Rectal smooth muscle tissue (tissue), 1 donor: ENCODE results near the gene ADRA2C.

Source experiments
- H3K27ac ChIP-seq: one replicate; pipeline ENCODE4 v1.7.0; 2013; ENCODE audit warnings: low read depth, low read length, inconsistent platforms
- H3K27me3 ChIP-seq: one replicate; pipeline ENCODE4 v1.7.0; 2013; ENCODE audit warnings: low read length; ENCODE audit not compliant: control insufficient read depth, insufficient read depth
- H3K36me3 ChIP-seq: one replicate; pipeline ENCODE4 v1.7.0; 2013; ENCODE audit warnings: low read length; ENCODE audit not compliant: control insufficient read depth, insufficient read depth
- H3K4me1 ChIP-seq: one replicate; pipeline ENCODE4 v1.7.0; 2013; ENCODE audit warnings: low read length; ENCODE audit not compliant: control insufficient read depth, insufficient read depth
- H3K4me3 ChIP-seq: one replicate; pipeline ENCODE4 v1.7.0; 2013; ENCODE audit warnings: low read length
- H3K9ac ChIP-seq: one replicate; pipeline ENCODE4 v1.7.0; 2013; ENCODE audit warnings: low read length

The ADRA2C gene

DNA sequence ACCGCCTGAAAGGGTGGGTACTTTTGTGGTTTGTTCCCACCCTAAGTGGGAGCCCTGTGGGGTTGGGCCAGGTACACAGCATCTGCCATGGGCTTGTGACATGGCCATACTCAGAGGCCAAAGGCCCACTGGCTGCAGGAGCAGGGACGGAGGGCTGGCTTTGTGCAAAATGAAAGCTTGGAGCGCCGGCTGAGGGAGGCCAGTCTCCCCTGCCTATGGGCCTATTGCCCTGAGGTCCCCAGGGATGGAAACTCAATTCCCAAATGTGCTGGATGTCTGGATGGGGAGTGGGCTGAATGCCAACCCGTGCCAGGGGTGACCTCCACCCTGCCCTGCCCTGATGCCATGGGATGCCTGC, 10.8 kb downstream of the ADRA2C start:
- no peaks in the 10 kb centered on the region for H3K4me1 ChIP-seq
- no peak overlapping the region for H3K27ac ChIP-seq
- no peaks in the 10 kb centered on the region for H3K36me3 ChIP-seq
- H3K4me3 ChIP-seq = no peak overlapping the region
- H3K27me3 ChIP-seq = no peaks in the 10 kb centered on the region
- H3K9ac ChIP-seq = no peak overlapping the region

DNA sequence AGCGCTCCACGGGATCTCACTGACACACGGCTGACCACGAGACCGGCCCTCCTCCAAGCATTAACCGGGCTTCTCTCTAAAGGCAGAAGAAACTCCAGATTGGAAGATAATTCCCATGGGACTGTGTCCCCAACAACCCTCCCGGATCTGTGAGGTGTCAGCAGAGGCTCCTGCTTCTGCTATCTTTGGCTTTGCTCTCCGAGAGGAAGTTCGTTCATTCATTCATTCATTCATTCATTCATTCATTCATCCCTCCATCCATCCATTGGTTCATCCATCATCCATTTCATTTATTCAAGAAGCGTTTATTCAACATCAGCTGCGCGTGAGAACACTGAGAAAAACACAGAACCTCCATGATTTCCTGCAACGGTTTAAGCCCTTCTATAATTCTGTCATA, 11.5 kb downstream of the ADRA2C start:
- no peak overlapping the region for H3K4me3 ChIP-seq
- H3K27ac ChIP-seq = no peak overlapping the region
- H3K4me1 ChIP-seq = no peaks in the 10 kb centered on the region
- H3K36me3 ChIP-seq = no peaks in the 10 kb centered on the region
- no peaks in the 10 kb centered on the region for H3K27me3 ChIP-seq
- H3K9ac ChIP-seq = no peak overlapping the region

DNA sequence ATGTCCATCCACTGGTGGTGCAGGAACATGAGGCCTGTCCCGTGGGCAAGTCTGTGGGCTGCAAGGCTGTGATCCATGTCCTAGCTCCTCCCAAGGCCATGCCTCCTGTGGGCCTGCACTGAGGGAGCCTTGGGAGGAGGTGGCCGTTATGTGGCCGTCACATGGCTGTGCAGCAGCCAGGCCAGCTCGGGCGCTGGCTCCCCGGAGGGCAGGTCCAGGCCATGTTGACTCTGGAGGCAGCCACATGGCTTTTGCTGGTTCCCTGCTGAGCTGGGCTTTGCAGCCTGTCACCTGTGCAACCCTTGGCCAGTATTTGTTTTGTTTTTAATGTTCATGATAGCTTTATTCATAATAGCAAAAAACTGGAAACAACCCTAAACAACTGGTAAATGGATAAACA, 13.3 kb downstream of the ADRA2C start:
- no peak overlapping the region for H3K27ac ChIP-seq
- no peaks in the 10 kb centered on the region for H3K36me3 ChIP-seq
- H3K27me3 ChIP-seq = no peaks in the 10 kb centered on the region
- no peak overlapping the region for H3K4me3 ChIP-seq
- no peaks in the 10 kb centered on the region for H3K4me1 ChIP-seq
- H3K9ac ChIP-seq = no peak overlapping the region

DNA sequence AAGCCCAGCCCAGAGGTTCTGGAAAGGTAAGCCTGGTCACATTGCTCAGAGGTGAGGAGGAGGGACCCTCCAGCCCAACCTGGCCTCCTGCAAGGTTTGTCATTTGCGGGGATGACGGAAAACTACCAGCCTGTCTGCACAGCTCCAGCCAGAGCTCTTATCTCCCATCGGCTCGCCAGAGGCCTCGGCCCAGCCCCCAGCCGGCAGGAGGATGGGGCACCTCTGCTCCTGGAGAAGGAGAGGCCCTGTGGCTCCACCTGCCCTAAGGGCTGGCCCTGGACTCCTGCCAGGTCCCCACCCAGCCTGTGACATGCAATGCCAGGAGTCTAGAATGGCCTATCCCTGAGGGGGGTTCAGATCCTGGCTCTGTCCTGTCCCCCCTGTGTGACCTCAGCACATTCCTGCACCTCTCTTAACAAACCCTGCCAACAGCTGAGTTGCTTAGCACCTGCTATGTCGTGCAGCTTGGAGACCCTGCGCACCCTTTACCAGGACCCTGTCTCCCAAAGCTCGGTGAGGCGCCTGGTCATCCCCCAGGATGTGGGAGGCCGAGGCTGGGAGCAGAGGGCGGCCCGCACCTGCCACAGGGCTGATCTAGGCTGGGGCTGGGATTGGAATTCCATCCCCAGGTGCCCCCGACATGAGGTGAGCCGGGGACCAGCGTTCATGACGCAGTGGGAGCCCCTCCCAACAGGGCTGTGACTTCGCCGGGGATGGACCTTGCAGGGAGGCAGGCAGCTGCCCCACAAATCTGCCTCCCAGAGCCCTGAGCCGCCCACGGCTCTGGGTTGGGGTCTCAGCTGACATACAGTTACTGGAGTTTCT, 14.4 kb downstream of the ADRA2C start:
- Histone ChIP-seq H3K4me3 (no peak overlapping the region), H3K4me1 (no peaks in the 10 kb centered on the region), H3K36me3 (no peaks in the 10 kb centered on the region), H3K27me3 (no peaks in the 10 kb centered on the region), H3K27ac (no peak overlapping the region), H3K9ac (no peak overlapping the region)

DNA sequence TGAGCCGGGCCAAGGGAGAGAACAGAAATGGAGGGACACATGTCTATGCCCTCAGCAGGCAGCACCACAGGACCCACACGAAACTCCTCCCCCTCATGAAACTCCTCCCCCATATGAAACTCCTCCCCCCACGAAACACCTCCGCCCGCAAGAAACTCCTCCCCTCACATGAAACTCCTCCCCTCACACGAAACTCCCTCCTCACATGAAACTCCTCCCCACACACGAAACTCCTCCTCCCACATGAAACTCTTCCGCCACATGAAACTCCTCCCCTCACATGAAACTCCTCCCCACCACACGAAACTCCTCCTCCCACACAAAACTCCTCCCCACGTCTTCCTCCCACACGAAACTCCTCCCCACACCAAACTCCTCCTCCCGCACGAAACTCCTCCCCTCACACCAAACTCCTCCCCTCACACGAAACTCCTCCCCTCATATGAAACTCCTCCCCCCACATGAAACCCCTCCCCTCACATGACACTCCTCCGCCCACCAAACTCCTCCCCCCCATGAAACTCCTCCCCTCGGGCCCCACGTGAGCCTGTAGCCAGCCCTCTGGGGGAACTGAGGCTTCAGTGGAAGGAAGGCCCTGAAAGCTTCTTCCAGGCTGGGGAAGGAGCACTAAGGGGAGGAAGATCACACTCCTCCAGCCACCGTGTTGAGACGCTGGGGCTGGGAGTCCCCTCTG, 15.2 kb downstream of the ADRA2C start:
- H3K36me3 ChIP-seq = no peaks in the 10 kb centered on the region
- H3K27me3 ChIP-seq = no peaks in the 10 kb centered on the region
- H3K9ac ChIP-seq = no peak overlapping the region
- no peak overlapping the region for H3K27ac ChIP-seq
- no peaks in the 10 kb centered on the region for H3K4me1 ChIP-seq
- H3K4me3 ChIP-seq = no peak overlapping the region

DNA sequence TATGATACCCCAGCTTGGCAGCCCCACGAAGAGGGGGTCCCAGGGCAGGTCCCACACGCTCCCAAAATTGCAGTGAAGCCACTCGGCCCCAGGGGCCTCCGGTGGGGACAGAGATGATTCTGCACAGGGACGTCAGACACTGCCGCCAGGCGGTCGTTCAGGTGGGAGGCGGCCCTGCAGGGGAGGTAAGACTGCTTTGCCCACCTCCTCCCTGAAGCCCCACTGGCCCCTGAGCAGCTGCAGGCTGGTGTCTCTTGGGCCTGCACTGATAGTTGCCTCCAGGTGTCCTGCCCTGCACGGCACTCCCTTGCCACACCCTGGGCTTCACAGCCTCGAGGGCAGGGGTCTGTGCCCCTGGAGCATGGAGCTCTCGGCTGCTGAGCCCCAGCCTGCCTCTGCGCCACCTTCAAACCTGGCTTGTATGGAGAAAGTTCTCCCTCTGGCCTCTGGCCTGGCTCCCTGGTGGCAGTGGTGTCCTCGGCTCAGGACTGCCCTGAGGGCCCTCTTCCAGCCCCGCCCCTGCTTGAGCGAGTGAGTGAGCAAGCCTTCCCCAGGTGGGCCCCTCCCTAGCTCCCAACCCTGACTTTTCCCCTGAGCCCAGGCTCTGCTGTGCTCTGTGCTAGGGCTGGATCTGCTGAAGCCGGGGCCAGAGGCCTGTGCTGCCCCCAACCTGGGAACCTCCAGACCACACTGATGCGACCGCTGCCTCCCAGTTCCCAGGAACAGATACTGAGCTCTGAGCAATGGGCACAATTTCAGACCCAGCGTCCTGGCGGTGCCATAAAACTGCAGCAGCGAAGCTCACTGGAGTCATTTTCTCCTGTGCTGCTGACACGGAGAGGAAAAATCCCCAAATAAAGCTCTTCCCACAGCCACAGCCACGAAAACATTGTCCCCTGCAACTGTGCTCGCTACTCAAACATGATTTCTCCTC, 16.1 kb downstream of the ADRA2C start:
- no peaks in the 10 kb centered on the region for H3K27me3 ChIP-seq
- no peaks in the 10 kb centered on the region for H3K4me1 ChIP-seq
- H3K27ac ChIP-seq = no peak overlapping the region
- no peak overlapping the region for H3K4me3 ChIP-seq
- H3K9ac ChIP-seq = no peak overlapping the region
- H3K36me3 ChIP-seq = no peaks in the 10 kb centered on the region

DNA sequence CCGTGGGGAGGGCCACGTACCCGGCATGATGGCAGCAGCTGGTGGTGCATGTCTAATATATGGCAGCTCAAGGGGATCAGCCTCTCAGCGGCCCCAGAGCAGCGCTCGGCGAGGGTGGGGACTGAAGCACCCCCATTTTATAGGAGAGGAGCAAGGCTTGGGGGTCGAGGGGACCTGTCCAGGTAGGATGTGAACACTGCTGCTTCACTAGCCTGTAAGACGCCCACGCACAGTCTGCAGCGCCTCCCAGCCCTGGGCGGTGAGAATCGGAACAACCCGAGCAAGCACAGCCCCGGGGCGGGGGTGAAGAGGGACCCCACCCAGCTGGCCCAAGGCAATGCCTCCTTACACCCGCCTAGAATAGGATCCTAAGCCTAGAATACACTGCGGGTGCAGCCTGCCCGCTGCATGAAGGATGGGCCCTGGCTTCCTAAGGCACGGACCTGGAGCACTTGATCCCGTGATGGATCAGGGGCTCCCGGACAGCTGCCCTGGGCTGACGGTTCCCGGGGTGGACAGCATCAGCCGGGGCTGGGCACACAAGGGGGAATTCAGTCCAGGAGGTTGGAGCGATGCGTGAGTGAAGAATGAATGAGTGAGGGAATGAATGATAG, 17.6 kb downstream of the ADRA2C start:
- no peak overlapping the region for H3K9ac ChIP-seq
- H3K27me3 ChIP-seq = no peaks in the 10 kb centered on the region
- no peaks in the 10 kb centered on the region for H3K36me3 ChIP-seq
- no peak overlapping the region for H3K4me3 ChIP-seq
- H3K4me1 ChIP-seq = no peaks in the 10 kb centered on the region
- H3K27ac ChIP-seq = no peak overlapping the region

DNA sequence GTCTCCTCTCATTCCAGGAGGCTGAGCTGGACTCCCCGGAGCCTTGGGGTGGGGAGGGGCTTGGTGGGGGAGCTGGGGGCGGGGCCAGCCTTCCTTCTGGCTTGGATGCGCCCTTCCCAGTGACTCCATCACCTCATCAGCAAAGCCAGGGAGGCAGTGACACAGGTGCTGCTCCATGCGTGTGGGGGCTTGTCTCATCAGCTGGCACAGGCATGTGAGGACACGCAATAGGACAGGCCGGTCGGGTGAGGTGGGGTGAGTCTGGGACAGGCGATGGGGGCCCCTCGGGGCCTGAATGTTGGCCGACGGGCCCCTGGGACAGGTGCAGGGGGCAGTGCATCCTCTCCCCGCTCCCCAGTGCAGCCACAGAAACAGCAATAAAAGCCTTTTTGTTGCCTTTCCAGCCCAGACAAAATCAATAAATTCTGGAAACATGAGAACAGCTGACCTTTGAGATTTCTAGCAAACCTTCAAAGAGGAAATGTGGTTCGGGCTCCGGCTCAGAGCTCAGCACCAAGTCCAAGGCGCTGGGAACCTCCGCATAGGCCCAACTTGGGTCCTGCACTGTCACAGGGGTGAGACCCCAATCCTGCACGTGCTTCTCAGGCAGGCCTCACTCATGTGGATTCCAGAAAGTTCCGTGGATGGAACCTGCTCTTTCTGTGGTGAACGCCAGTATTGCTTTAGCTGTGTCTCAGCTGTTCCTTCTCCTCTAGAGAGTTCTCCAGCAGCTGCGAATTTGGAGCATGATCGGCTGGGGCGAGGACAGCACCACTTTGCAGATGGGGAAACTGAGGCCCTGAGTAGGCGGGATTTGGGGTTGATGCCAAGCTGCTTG, 18.5 kb downstream of the ADRA2C start:
- H3K27ac ChIP-seq = no peak overlapping the region
- no peak overlapping the region for H3K4me3 ChIP-seq
- no peaks in the 10 kb centered on the region for H3K4me1 ChIP-seq
- no peaks in the 10 kb centered on the region for H3K36me3 ChIP-seq
- no peaks in the 10 kb centered on the region for H3K27me3 ChIP-seq
- H3K9ac ChIP-seq = no peak overlapping the region

DNA sequence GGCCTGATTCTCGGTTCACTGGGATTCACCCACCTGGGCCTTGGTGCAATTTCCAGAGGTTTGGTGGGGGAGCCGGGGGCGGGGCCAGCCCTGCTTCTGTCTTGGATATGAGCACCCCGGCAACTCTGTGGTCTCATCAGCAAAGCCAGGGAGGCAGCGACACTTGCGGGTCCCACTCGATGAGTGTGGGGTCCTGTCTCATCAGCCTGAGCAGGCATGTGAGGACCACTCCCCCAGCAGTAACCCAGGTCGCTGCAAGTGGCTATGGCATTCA, 19.0 kb downstream of the ADRA2C start:
- Histone ChIP-seq H3K27ac (no peak overlapping the region), H3K4me1 (no peaks in the 10 kb centered on the region), H3K4me3 (no peak overlapping the region), H3K9ac (no peak overlapping the region), H3K36me3 (no peaks in the 10 kb centered on the region), H3K27me3 (no peaks in the 10 kb centered on the region)

DNA sequence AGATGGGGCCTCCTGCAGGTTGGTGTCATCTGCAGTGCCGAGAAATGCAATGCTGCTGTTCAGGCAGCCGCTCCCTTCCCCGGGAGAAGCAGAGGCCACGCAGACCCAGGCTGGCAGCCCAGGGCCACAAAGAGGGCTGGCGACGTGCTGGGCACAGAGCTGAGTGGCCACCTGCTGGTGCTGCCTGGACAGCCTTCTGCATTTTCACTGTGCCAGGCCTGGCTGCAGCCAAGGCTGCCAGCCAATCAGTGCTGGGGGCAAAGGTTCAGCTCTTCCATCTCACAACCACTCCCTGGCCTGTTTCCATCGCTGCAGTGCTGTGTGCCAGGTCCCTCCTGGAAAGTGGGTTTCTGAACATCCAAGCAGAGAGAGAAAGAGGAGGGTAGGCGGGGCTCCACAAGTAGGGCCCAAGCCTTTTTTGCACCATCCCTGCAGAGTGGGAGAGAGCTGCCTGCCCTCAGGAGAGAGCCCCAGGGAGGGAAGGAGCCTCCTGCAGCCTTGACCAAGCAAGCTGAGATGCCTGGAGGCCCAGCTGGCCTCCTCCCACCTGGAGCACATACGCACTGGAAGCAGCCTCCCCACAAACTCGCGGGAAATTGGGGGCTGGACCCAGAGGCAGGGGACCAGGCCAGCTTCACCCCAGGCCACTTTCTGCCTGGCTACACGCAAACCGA, 20.1 kb downstream of the ADRA2C start:
- H3K27me3 ChIP-seq = no peaks in the 10 kb centered on the region
- H3K4me3 ChIP-seq = no peak overlapping the region
- no peaks in the 10 kb centered on the region for H3K4me1 ChIP-seq
- no peak overlapping the region for H3K9ac ChIP-seq
- H3K36me3 ChIP-seq = no peaks in the 10 kb centered on the region
- no peak overlapping the region for H3K27ac ChIP-seq

DNA sequence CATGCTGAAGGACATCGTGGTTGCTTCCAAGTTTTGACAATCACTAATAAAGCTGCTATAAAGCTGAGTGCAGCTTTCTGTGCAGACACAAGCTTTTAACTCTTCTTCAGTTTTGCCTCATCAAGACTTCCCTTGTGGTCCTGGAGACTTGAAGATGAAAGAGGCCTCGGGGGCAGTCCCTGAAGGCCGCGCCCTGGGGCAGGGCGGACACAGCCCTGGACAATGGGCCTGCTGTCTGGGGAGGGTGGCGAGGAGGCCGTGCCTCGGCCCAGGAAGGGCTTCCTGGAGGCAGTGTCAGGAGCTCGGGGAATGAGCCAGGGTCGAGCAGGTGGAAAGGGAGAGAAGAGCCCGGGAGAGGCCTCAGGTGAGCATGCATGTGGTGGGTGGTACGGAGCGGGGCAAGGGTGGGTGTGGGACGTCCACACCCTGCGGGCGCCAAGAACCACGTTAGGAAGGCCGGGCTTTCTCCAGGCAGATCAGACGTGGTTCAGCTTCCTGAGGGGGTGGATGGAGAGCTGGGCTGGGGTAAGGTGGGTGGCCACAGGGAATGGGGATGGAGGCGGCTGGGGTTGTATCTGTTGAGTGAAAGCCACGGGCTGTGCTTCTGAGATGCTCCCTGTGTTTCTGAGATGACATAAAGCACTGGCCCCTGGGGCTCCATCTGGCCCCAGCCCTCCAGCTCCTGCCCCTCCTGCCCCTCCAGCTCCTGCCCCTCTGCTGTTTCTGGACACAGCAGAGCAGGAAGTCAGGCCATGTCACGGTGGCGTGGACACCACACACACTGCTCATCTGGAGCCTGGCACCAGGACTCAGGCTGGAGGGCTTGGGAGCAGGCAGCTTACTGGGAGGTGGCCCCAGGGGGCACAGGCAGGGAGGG, 21.5 kb downstream of the ADRA2C start:
- H3K36me3 ChIP-seq = no peaks in the 10 kb centered on the region
- H3K27me3 ChIP-seq = no peaks in the 10 kb centered on the region
- no peak overlapping the region for H3K9ac ChIP-seq
- H3K4me3 ChIP-seq = no peak overlapping the region
- no peak overlapping the region for H3K27ac ChIP-seq
- H3K4me1 ChIP-seq = no peaks in the 10 kb centered on the region
